Measurements from ENCODE around the gene MVP. TPM values are rescaled to one million over a fixed set of nuclear protein-coding genes. Genes with fewer than 3 reads are reported as not detected.

Gene MVP
- total RNA-seq, 2 donors from 2014 or later: 3.0 to 8.0 TPM

DNA sequence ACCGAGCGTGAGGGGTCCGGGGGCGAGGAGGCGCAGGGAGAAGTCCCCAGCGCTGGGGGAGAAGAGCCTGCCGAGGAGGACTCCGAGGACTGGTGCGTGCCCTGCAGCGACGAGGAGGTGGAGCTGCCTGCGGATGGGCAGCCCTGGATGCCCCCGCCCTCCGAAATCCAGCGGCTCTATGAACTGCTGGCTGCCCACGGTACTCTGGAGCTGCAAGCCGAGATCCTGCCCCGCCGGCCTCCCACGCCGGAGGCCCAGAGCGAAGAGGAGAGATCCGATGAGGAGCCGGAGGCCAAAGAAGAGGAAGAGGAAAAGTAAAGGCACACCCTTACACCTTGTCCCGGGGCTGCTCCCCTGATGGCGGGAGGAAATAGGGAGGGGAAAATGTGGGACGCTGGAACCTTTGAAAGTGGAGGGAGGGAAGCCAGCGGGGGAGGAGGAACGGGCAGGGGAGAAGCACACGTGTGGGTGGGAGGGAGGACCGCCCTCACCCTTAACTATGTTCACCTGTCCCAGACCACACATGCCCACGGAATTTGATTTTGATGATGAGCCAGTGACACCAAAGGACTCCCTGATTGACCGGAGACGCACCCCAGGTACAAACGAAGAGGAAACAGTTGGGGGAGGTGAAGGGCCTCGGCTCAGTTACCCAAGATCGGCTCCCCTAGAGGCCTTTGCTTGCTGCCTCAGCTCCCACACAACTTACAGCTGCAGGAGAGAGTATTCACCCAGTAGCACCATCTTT is 3.4 kb upstream of the MVP start:
- Histone ChIP-seq H3K36me3 (ENCODE audit: control insufficient read depth, insufficient read depth, low read length) (peaks cover 30% of the 10 kb centered on the region), H3K9ac (ENCODE audit: extremely low read depth, low read length, poor library complexity, severe bottlenecking) (peak overlapping the region; percentile 62), H3K27ac (ENCODE audit: low read depth, low read length) (peak overlapping the region; percentile 9), H3K4me3 (ENCODE audit: low read length) (peak overlapping the region; percentile 81), H3K27me3 (ENCODE audit: control insufficient read depth, insufficient read depth, low read length, poor library complexity, severe bottlenecking) (no peaks in the 10 kb centered on the region), H3K4me1 (ENCODE audit: control insufficient read depth, insufficient read depth, low read length) (peaks cover 5% of the 10 kb centered on the region), H3K9me3 (ENCODE audit: control insufficient read depth, low read length) (no peaks in the 10 kb centered on the region)
- Mint-ChIP-seq H3K36me3 (ENCODE audit: low read depth) (peaks cover 28% of the 10 kb centered on the region), H3K9me3 (no peaks in the 10 kb centered on the region), H3K4me3 (peak overlapping the region; percentile 92), H3K27ac (peak overlapping the region; percentile 88), H3K27me3 (ENCODE audit: insufficient read depth) (peaks cover 11% of the 10 kb centered on the region), H3K4me1 (peaks cover 43% of the 10 kb centered on the region)
- DNase-seq: peak; percentile 85
- TF ChIP-seq, protein P1, sequence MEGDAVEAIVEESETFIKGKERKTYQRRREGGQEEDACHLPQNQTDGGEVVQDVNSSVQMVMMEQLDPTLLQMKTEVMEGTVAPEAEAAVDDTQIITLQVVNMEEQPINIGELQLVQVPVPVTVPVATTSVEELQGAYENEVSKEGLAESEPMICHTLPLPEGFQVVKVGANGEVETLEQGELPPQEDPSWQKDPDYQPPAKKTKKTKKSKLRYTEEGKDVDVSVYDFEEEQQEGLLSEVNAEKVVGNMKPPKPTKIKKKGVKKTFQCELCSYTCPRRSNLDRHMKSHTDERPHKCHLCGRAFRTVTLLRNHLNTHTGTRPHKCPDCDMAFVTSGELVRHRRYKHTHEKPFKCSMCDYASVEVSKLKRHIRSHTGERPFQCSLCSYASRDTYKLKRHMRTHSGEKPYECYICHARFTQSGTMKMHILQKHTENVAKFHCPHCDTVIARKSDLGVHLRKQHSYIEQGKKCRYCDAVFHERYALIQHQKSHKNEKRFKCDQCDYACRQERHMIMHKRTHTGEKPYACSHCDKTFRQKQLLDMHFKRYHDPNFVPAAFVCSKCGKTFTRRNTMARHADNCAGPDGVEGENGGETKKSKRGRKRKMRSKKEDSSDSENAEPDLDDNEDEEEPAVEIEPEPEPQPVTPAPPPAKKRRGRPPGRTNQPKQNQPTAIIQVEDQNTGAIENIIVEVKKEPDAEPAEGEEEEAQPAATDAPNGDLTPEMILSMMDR (conservative IDR thresholded peaks at IDR 0.05): peak; percentile 51
- 0 to 2% methylated on average over 16 to 36 of the region's 37 CpGs for WGBS, 2 experiments (ENCODE audit: insufficient coverage in 1 of 2, insufficient read length in 1 of 2)

DNA sequence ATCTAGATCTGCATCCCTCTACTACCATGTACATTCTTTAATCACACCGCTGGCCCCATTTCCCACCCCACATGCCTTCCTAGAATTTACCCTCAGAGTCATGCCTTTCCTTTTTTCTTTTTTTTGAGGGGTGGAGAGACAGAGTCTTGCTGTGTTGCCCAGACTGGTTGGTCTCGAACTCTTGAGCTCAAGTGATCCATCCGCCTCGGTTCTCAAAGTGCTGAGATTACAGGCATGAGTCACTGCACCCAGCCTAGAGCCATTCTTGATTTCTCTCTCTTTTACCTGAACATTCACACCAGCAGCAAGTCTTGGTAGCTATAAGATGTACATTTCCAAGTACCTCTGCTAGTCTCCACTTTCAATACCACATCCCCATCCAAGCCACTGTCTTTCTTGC is 2.2 kb upstream of the MVP start:
- TF ChIP-seq, protein P1 (conservative IDR thresholded peaks at IDR 0.05): no peak
- no peak overlapping the region for H3K27ac ChIP-seq (ENCODE audit: low read depth, low read length)

DNA sequence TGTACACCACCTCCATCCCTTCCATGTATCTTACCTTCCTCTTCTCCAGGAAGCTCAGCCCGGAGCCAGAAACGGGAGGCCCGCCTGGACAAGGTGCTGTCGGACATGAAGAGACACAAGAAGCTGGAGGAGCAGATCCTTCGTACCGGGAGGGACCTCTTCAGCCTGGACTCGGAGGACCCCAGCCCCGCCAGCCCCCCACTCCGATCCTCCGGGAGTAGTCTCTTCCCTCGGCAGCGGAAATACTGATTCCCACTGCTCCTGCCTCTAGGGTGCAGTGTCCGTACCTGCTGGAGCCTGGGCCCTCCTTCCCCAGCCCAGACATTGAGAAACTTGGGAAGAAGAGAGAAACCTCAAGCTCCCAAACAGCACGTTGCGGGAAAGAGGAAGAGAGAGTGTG is 756 bp upstream of the MVP start:
- TF ChIP-seq, protein P1 (conservative IDR thresholded peaks at IDR 0.05): peak; percentile 62
- Mint-ChIP-seq H3K4me3 (no peak overlapping the region), H3K27ac (peak overlapping the region; percentile 56), H3K27me3 (ENCODE audit: insufficient read depth) (no peaks in the 10 kb centered on the region), H3K4me1 (peaks cover 31% of the 10 kb centered on the region), H3K36me3 (ENCODE audit: low read depth) (peaks cover 28% of the 10 kb centered on the region), H3K9me3 (no peaks in the 10 kb centered on the region)
- Histone ChIP-seq H3K9ac (ENCODE audit: extremely low read depth, low read length, poor library complexity, severe bottlenecking) (no peak overlapping the region), H3K36me3 (ENCODE audit: control insufficient read depth, insufficient read depth, low read length) (peaks cover 30% of the 10 kb centered on the region), H3K9me3 (ENCODE audit: control insufficient read depth, low read length) (no peaks in the 10 kb centered on the region), H3K4me3 (ENCODE audit: low read length) (no peak overlapping the region), H3K27ac (ENCODE audit: low read depth, low read length) (no peak overlapping the region), H3K27me3 (ENCODE audit: control insufficient read depth, insufficient read depth, low read length, poor library complexity, severe bottlenecking) (no peaks in the 10 kb centered on the region), H3K4me1 (ENCODE audit: control insufficient read depth, insufficient read depth, low read length) (peaks cover 2% of the 10 kb centered on the region)
- no peak for DNase-seq
- WGBS, 2 experiments (ENCODE audit: insufficient coverage in 1 of 2, insufficient read length in 1 of 2): 90 to 92% methylated on average over 8 to 15 of the region's 15 CpGs

More for the DNA sequence above, 2.2 kb upstream of the MVP start:
- 82 to 95% methylated on average over 4 of the region's 4 CpGs for WGBS, 2 experiments (ENCODE audit: insufficient coverage in 1 of 2, insufficient read length in 1 of 2)
- peaks cover 28% of the 10 kb centered on the region for H3K36me3 Mint-ChIP-seq (ENCODE audit: low read depth)
- peaks cover 38% of the 10 kb centered on the region for H3K4me1 Mint-ChIP-seq
- no peaks in the 10 kb centered on the region for H3K27me3 ChIP-seq (ENCODE audit: control insufficient read depth, insufficient read depth, low read length, poor library complexity, severe bottlenecking)
- H3K9me3 ChIP-seq (ENCODE audit: control insufficient read depth, low read length): no peaks in the 10 kb centered on the region
- no peak for DNase-seq
- H3K4me3 Mint-ChIP-seq: peak overlapping the region; percentile 37
- H3K9ac ChIP-seq (ENCODE audit: extremely low read depth, low read length, poor library complexity, severe bottlenecking): no peak overlapping the region
- H3K4me1 ChIP-seq (ENCODE audit: control insufficient read depth, insufficient read depth, low read length): peaks cover 5% of the 10 kb centered on the region
- H3K4me3 ChIP-seq (ENCODE audit: low read length): peak overlapping the region; percentile 17
- peaks cover 7% of the 10 kb centered on the region for H3K27me3 Mint-ChIP-seq (ENCODE audit: insufficient read depth)
- no peaks in the 10 kb centered on the region for H3K9me3 Mint-ChIP-seq
- peak overlapping the region; percentile 27 for H3K27ac Mint-ChIP-seq
- H3K36me3 ChIP-seq (ENCODE audit: control insufficient read depth, insufficient read depth, low read length): peaks cover 30% of the 10 kb centered on the region

Data from endodermal cell (in vitro differentiated cells).